Mesodermal cell (in vitro differentiated cells): ENCODE measurements around the gene ABCD1. TPM values are rescaled to one million over a fixed set of nuclear protein-coding genes. Genes with fewer than 3 reads are reported as not detected.
"Not testable (repeated sequence)": the region's sequence is repeated elsewhere in the genome, so short reads cannot be mapped to it uniquely, and the experiment has no call there.

Source experiments
- H3K27ac ChIP-seq: 2 replicates; pipeline ENCODE4 v1.7.0; 2013; ENCODE audit warnings: mild to moderate bottlenecking, low read depth, low read length, moderate library complexity; ENCODE audit not compliant: severe bottlenecking
- H3K36me3 ChIP-seq: 2 replicates; pipeline ENCODE4 v1.7.1; 2013; ENCODE audit warnings: mild to moderate bottlenecking, low read length, moderate library complexity; ENCODE audit not compliant: control insufficient read depth, insufficient read depth
- H3K4me1 ChIP-seq: one replicate; pipeline ENCODE4 v1.7.1; 2013; ENCODE audit warnings: mild to moderate bottlenecking, low read length; ENCODE audit not compliant: insufficient read depth, control insufficient read depth, poor library complexity, severe bottlenecking
- H3K4me3 ChIP-seq: 2 replicates; pipeline ENCODE4 v1.7.0; 2013; ENCODE audit warnings: low read length, control low read depth, mild to moderate bottlenecking; ENCODE audit not compliant: insufficient read depth, poor library complexity, severe bottlenecking; ENCODE audit errors: extremely low read depth
- H3K9me3 ChIP-seq: 2 replicates; pipeline ENCODE4 v1.7.1; 2013; ENCODE audit warnings: mild to moderate bottlenecking, low read length, moderate library complexity; ENCODE audit not compliant: control insufficient read depth
- WGBS, 2 experiments: methylation state at CpG; one replicate each; pipeline ENCODE4 v1.1.5; 2013; ENCODE audit warnings: missing lambda C conversion rate in 2 of 2; ENCODE audit not compliant: insufficient coverage in 2 of 2; 5-methylcytosine and 5-hydroxymethylcytosine counted together
- polyA plus RNA-seq, 2 experiments: library from polyadenylated mRNA; stranded (reverse); fragments of 50-300 nt; gene quantifications; one replicate each; pipeline ENCODE4 v1.2.3, GENCODE V29; 2013

The ABCD1 gene
- polyA plus RNA-seq (2013, experiment 1 of 2): 12.0 TPM
- 7.6 TPM for polyA plus RNA-seq (2013, experiment 2 of 2)

DNA sequence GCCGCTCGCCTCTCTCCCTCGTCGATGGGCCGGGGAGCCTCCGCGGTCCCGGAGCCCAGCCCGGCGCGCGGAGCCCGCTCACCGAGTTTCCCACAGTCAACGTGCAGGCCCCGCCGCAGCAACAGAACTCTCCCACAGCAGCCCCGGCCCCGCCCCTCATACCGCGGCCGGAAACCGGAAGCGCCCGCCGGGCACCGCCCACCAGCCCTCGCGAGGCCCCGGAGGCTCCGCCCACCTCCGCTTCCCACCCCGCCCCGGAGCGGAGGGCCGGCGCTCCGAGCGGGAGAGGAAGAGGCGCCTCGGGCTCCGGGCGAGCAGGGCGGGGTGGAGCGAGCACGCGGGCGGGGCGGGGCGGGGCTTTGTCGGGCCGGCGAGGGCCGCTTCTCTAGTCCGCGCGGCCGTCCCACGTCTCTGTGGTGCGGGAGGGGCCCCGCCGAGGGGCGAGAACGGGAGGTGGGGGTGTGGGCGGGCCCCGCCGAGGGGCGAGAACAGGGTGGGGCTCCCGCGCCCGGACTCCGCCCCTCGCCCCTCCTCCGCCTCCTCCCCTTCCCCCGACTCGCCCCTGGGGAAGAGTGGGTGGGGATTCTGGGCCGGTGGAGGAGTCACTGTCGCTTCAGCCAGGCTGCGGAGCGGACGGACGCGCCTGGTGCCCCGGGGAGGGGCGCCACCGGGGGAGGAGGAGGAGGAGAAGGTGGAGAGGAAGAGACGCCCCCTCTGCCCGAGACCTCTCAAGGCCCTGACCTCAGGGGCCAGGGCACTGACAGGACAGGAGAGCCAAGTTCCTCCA is at the start of gene ABCD1, which contains the start of gene BCAP31:
Gene ABCD1, plus strand, starts transcription at position 605 of the 787 bp plus-strand sequence. CDS start 411 bp downstream, outside the sequence.
Gene BCAP31, minus strand, starts transcription at position 136 of the 787 bp plus-strand sequence. CDS start 1,143 bp downstream, outside the sequence.
- H3K4me1 ChIP-seq: peaks cover 21% of the 10 kb centered on the region
- WGBS, 2 experiments: 0 to 1% methylated on average over 7 to 17 of the region's 88 CpGs
- peak within 1 kb of the TSS; percentile 63 for H3K4me3 ChIP-seq
- no peaks in the 10 kb centered on the region for H3K9me3 ChIP-seq
- H3K27ac ChIP-seq: peak within 1 kb of the TSS; percentile 86
- H3K36me3 ChIP-seq: peaks cover 31% of the 10 kb centered on the region

DNA sequence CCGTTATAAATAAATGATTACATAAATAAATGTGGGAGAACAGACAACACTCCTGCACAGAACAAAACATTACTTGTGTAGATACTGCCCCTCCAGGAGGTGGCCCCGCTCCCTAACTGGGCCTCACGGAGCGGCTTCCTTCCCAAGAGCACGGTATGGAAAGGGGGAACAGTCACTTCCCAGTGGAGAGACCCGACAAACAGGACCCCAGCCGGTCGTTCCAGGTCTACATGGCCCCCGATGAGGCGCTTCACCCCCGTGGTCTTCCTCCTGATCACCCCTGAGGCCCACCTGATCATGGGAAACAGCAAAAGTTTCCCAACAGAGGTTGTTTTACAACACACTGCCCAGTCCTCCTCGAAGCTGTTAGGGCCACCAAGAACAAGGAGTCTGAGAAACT is 43.5 kb upstream of the ABCD1 start:
- WGBS, 2 experiments: 90 to 100% methylated on average over 2 to 5 of the region's 12 CpGs

GRCh38 chrX:153683486-153683885 is 41.2 kb upstream of the ABCD1 start:
- H3K4me3 ChIP-seq, H3K27ac ChIP-seq, H3K36me3 ChIP-seq: not testable (repeated sequence)

More for the DNA sequence above, 43.5 kb upstream of the ABCD1 start:
- no peak overlapping the region for H3K4me3 ChIP-seq
- H3K9me3 ChIP-seq: no peaks in the 10 kb centered on the region
- H3K4me1 ChIP-seq: peaks cover 10% of the 10 kb centered on the region
- H3K27ac ChIP-seq: no peak overlapping the region
- H3K36me3 ChIP-seq: no peaks in the 10 kb centered on the region

GRCh38 chrX:153684467-153685155 is 40.0 kb upstream of the ABCD1 start:
- H3K9me3 ChIP-seq: no peaks in the 10 kb centered on the region
- H3K4me3 ChIP-seq: no peak overlapping the region
- no peaks in the 10 kb centered on the region for H3K36me3 ChIP-seq
- 34% methylated on average over 4 of the region's 21 CpGs; no CpG with 5 or more reads in 1 of the 2 experiments for WGBS, 2 experiments
- peaks cover 13% of the 10 kb centered on the region for H3K4me1 ChIP-seq
- H3K27ac ChIP-seq: peak overlapping the region; percentile 73

More at GRCh38 chrX:153683486-153683885, 41.2 kb upstream of the ABCD1 start:
- H3K4me1 ChIP-seq: peaks cover 13% of the 10 kb centered on the region
- 100% methylated on average over 4 of the region's 8 CpGs for WGBS, 2 experiments
- not testable (repeated sequence) for H3K9me3 ChIP-seq

DNA sequence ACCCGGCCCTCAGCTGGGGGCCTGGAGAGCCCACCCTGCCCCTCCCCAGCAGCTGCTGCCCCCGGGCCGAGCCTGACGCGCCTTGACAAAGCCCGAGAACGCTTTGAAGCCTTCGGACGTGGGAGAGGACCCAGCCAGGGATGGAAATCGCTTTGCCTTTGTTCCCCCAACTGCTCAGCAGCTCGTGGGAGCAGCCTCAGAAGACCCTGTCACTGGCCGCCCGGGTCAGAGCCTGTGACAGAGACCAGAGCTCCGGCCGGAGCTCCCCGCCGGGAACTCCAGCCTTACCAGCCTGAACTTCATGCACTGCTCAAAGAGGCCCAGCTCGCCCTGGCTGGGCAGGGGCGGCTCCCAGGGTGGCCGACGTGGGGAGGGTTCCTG is 39.5 kb upstream of the ABCD1 start:
- no peaks in the 10 kb centered on the region for H3K36me3 ChIP-seq
- H3K4me3 ChIP-seq: no peak overlapping the region
- H3K4me1 ChIP-seq: peaks cover 13% of the 10 kb centered on the region
- WGBS, 2 experiments: 5 to 16% methylated on average over 12 to 15 of the region's 21 CpGs
- H3K27ac ChIP-seq: peak overlapping the region; percentile 73
- no peaks in the 10 kb centered on the region for H3K9me3 ChIP-seq

DNA sequence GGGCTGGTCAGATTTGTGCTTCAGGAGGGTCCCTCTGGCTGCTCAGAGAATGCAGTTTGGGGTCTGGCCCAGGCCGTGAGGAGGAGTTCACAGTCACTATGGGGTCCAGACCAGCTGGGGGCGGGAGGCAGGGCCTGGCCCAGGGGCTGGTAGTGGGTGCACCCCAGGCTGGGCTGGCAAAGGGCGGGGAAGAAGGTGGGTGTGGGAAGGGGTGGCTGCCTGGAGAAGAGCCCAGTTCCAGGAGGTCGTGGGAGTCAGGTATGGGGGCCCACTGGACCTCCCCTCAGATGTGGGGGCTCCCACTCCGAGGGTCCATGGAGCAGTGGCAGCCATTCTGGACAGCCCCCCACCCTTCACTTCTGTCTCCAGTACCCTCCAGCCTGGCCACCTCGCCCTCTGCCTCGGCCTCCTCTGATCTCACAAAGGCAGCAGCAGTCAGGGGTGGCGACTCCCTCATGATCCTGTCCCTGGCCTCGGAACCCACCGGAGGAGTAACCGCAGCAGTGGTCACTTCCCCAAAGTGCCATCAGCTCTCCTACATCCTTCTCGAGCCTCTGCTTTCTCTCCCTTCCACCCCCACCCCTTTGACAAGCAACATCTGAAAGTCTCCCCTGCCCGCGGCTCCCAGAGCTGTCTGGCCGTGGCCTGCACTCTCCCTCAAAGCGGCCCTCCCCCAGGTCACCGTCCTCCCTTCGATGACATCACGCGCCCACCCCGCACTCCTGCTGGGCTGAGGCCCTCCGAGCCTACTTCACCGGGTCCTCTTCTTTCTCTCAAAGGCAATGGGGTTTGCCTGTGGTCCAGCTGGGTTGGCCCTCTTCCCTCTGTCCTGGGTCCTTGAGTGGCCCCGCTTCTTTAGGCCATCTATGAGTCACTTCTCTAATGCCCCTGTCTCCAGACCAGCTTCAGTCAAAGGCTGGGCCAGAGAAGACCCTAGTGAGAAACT is 38.6 kb upstream of the ABCD1 start:
- Histone ChIP-seq H3K4me3 (no peak overlapping the region), H3K36me3 (no peaks in the 10 kb centered on the region), H3K9me3 (no peaks in the 10 kb centered on the region), H3K27ac (peak overlapping the region; percentile 73), H3K4me1 (peaks cover 13% of the 10 kb centered on the region)
- WGBS, 2 experiments: 50 to 54% methylated on average over 16 of the region's 24 CpGs

GRCh38 chrX:153686711-153687110 is 37.9 kb upstream of the ABCD1 start:
- H3K27ac ChIP-seq: peak overlapping the region; percentile 36
- peaks cover 13% of the 10 kb centered on the region for H3K4me1 ChIP-seq
- H3K36me3 ChIP-seq: no peaks in the 10 kb centered on the region
- no peak overlapping the region for H3K4me3 ChIP-seq
- H3K9me3 ChIP-seq: no peaks in the 10 kb centered on the region
- 21% methylated on average over 3 of the region's 9 CpGs; no CpG with 5 or more reads in 1 of the 2 experiments for WGBS, 2 experiments

DNA sequence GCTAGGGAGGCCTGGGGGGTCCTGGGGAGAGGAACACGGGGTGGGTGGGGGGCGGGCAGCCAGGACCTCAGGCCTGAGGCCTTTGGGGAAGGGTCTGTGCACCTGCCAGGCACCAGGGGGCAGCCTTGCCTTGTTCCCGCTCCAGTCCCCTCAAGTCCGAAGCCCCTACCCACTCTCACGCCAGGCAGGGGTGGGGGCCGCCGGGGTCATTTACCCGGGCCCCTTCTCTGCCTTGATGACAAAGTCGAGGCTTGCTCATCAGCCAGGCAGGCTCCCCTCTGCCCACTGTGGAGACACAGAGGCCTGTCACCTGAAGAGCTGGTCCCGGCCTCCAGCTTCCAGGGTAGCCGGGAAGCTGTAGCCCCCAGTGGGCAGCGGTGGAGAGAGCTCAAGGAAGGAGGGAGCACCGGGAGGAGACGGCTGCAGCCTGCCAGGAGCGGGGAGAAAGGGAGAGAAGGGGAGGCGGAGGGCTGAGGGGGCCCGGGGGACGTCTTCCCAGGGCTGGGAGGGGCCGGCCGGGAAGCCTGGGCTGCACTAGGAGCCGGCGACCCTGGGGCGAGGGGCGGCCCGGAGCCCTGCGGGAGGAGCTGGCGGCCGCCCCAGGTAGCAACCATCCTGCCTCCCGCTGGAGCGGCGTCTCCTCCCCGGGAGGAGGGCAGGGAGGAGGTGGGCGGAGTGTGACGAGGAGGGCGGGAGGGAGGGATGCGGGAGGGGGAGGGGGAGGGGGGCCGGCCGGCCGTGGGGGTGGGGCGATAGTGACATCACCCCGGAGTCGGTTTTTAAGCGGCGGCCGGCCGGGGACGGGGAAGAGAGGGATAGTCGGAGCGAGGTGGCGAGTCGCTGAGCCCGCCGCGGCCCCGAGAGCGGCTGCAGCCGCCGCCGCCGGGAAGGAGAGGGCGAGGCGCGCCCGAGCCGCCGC is 37.3 kb upstream of the ABCD1 start, which contains the start of gene SLC6A8:
Gene SLC6A8, plus strand, starts transcription at position 806 of the 919 bp plus-strand sequence. CDS start 649 bp downstream, outside the sequence.
- peak within 1 kb of the TSS; percentile 31 for H3K4me3 ChIP-seq
- H3K27ac ChIP-seq: peak within 1 kb of the TSS; percentile 57
- peaks cover 13% of the 10 kb centered on the region for H3K4me1 ChIP-seq
- H3K36me3 ChIP-seq: no peaks in the 10 kb centered on the region
- WGBS, 2 experiments: 2 to 10% methylated on average over 2 to 10 of the region's 66 CpGs
- H3K9me3 ChIP-seq: no peaks in the 10 kb centered on the region

- Histone ChIP-seq H3K4me3 (no peak overlapping the region), H3K9me3 (no peaks in the 10 kb centered on the region), H3K27ac (no peak overlapping the region), H3K36me3 (no peaks in the 10 kb centered on the region), H3K4me1 (peaks cover 13% of the 10 kb centered on the region)
- 0% methylated on average over 3 to 9 of the region's 69 CpGs for WGBS, 2 experiments
Measured at GRCh38 chrX:153688071-153688470, 36.6 kb upstream of the ABCD1 start.
